ENCODE results near the gene TLN1.

TLN1 gene

DNA sequence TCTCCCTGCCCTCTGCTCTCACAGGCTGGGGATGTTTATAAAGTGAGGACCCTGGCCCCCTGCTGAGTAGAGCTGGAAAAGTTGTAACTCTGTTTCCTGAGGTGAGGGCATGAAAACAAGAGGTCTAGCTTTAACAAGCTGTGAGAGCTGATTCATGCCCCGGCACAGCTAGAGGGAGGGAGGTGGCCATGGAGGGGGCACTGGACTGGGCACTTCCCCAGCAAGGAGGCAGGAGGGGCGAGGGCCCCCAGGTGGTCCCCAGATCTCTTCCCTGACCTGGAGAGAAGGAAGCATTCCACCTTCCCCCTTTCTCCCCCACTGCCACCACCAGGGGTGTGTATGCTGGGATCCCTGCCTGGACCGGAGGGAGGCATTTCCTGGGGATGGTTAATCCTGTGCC, 22.3 kb upstream of the TLN1 start, which contains the start of gene MSMP:
Gene MSMP, minus strand, starts transcription at position 13 of the 400 bp plus-strand sequence. CDS start 147 bp downstream, outside the sequence.
- no peak for ATAC-seq

DNA sequence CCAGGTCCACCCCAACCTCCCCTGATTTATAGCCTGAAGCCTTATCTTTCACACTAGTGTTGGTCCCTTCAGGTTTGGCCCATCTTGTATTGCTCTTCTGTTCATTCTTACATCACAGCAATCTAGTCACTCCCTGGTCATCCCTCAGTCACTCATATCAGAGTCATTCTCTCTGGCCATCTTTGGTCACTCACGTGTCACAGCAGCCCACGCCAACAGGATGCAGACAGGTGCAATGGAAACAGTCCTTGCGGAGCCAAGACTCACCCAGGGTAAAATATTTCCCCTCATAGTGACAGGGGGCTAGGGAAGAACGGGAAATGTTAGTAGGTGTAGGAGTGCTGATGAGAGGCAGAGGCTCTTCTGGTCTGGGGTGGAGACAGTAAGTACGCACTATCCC, 21.5 kb upstream of the TLN1 start:
- ATAC-seq, result no peak

DNA sequence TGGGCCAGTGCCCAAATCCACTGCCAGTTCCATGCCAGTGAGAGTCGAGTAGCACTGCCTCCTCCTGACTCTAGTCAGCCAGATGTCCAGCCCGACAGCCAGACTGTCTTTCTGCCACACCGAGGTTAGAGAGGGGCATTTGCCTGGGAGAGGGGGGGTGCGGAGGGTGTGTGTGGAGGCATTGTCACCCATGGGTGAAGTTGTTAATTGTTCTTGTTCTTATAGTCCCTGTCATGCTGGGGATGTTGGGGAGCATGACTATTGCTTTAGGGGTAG, 18.2 kb upstream of the TLN1 start:
- no peak for ATAC-seq

DNA sequence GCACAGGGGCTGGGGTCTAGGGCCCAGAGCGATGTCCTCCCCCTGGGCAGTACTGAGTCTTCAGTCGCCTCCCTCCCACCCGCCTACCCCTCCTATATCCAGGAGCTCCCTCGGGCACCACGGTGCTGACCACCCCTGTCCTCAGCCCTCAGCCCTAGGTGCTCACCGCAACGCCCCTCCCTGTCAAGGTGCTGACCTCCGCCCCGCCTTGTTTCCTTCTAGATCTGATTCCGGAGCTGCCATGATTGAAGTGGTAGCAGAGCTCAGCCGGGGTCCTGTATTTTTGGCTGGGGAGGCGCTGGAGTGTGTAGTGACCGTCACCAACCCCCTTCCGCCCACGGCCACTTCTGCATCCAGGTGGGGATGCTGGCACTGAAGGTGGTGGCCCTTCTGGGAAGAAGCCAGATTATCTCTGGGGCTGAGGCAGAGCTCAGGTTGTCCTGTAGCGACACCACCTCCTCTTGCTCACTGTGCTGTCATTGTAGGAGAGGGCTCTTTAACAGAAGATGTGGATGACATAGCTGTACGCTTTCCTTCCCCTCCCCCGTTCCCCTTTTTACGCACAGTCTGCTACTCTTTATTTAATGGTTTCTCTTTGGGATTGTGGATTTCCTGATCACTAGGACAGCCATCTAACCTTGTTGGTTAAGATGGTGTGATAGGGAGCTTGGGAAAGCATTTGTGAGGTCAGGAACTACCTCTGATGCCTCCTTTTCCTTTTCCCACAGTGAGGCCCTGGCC, 17.7 kb upstream of the TLN1 start:
- ATAC-seq, result peak; percentile 48 to 54

DNA sequence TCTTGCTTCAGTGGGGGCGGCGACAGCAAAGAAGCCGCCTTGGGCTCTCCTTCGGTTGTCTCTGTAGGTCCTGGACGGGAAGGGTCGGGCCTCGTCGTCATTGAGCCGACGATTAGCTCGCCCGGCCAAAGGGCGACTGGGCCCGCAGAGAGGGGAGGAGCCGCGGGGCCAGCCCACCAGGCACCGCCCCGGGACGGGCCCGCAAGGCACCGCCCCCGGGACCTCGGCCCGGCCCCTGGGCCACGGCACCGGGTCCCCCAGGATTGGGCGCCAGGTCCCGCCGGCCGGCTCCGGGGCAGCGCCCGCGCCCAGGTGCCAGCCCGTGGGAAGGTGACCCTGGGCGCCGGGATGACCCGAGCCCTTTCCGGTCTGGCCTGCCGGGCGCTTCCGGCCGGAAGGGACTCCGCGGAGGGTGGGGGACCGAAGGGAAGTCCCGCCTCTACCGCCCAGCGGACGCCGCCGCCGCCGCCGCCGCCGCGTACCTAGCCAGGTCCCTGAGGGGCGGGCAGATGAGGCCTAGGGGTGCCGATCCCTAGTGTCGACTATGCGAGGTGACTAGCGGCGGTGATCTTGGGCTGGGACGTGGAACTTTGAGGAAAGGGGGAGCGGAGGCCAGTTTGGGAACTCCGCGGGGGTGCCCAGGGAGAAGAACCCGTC, 17.0 kb upstream of the TLN1 start, which contains the start of the genes GBA2 and RGP1:
Gene GBA2, minus strand, starts transcription at position 371 of the 657 bp plus-strand sequence. CDS start 524 bp downstream, outside the sequence.
Gene RGP1, plus strand, starts transcription at position 430 of the 657 bp plus-strand sequence. CDS start 469 bp downstream, outside the sequence.
- ATAC-seq, result peak; percentile 85 to 91

DNA sequence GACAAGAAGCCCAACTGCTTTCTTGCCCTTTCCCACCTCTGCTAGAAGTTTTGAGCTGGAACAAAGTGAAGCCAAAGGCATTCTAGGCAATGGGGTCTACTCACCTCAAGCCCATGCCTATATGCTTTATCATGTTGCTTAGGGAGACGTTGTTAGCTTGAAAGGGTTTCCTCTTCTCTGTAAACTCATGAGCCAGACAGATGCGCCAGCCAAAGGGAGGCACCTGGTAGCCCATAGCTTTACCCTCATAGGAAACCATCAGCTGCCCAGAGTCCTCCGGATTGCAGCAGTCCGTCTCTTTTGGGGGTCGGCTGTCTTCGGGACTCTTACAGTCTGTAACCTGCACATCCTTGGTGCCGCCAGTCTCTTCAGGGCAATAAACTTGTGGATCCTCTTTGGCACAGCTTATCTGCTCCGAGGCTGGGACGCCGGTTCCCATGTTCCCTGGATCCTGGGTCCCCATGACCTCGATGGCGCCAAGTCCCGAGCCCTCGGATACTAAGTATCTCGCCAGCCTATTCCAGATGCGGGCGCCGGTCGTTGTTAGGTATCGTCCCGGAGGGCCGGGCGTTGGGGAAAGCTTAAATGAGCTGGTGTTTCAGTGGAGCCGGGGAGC, 16.4 kb upstream of the TLN1 start:
- ATAC-seq, result no peak

DNA sequence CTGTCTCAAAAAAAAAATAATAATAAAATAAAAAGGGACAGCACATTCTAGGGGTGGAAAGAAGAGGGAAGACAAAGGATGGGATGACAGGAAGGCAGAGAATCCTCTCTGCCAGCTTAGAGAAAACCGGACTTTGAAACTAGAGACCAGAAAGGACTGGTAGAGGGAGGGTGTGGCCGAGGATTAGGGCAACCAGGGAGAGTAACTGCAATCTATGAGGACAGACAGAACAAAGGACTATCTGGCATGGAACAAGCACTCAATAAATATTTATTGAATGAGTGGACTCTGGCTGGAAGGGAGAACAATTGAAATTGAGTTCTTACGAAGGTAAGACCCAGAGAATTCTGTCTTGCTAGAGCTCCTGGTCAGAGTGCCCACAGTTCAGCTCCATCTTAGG, 14.6 kb upstream of the TLN1 start:
- no peak for ATAC-seq

DNA sequence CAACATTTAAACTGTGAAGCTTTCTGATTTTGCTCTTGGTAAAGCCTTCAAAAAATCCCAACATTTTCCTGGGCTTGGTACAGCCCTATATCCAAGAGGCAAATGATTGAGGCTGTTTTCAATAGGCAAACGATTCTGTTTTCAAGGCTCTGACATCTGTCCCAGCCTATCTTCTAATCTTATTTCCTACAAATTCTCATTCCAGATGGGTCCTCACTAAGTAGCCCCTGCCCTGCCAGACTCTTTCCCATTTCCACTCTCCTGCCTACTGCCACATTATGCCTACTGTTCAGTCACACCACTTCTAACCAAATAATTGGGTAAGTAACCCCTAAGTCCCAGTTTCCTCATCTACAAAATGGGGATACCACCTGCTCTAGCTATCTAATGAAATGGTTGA, 13.6 kb upstream of the TLN1 start:
- no peak for ATAC-seq

DNA sequence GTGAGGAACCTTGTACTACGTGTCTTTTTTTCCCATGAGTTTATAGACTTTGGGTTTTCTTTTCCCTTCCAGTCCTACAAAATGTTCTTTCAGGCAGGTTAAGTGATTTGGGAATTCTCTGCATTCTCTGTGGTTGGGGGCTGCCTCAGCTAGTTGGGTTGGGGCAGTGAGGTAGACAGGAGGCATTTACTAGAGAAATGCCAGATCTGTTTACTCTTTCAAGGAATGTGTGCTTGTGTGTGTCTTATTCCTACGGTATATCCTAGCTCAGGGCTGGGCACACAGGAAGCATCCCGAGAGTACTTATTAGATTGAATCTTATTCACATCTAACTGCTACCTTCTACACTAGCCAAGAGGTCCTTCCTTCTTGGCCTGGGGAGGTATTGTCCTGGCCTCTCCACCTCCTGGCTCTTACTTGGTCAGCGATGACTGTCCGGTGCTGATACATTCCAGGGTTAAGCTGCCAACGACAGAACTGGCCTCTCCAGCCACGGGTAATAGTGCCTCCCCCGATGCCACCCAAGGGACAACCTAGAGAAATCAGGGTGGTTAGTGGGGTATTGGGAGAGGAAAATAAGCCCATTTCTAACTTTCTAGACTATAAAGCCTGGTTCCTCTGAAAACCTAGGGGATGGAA, 12.0 kb upstream of the TLN1 start:
- no peak for ATAC-seq

DNA sequence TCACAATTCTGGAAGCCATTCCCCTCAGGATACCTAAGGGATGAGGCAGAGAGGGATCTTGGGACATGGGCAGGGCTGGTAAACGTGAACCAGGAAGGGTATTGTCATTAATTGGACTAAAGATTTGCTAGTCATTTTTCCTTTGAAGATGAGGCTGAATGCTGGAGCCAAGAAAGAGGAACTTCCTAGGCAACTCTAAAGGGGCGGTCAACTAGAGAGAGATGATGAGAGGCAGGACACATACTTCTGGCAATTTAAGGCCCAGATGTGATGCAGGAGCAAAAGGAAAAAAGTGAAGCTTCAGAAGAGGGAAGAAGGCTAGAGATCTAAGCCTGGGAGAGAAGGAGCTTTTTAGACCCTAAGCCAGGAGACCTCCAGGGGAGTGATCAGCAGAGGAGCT, 11.5 kb upstream of the TLN1 start:
- ATAC-seq, result no peak

DNA sequence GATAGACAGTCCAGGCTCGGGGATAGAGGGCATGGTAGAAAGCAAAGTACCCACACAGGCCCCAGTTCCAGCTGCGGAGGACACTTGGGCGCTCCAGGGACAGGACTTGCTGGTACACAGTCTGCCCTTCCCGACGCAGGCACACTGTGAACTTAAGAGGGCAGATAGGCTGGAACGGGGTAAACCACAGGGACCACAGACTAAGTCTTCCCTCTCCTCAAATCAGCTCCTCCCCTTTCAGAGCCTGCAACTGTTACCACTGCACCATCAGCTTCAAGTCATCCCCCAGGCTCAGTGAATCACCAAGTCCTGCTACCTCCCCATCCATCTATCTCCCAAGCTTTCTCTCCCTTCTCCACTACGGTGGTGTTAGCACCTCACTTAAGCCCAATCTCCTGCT, 9.7 kb upstream of the TLN1 start:
- ATAC-seq, result no peak

DNA sequence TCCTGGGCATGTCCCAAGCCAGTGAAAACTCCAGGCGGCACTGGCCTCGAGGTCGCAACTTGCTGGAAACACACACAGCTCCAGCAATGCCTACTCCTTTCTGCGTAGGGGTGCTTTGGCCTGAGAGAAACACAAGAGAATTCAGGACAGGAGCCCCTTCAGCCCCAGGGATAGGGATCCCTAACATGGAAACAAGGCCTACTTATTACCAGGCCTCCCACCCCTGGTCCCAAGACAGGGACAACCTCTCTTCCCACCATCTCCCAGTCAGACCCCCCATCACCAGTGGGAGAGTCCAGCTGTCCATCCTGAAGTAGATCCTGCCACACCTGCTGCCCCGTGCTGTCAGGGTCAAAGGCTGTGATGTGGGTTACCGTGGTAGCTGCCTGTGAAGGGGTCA, 8.2 kb upstream of the TLN1 start:
- ATAC-seq, result no peak

DNA sequence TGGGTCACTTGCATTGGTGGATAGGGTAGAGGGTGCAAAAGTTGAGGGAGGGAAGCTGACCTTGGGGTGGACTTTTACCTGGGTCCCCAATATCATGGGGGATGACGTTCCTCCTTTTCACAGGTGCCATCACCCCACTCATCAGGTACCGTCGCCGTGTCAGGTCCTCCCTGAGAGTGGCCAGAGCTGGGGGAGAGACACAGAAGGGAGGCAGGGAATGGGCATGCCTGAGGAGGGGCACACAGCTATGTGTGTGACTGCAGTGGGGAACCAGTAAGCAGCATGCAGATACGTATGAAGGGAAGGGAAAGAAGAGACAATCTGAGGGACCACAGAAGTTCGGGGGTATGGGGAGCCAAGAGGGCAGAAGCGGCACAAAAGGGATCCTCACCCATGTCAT, 6.9 kb upstream of the TLN1 start:
- no peak for ATAC-seq

DNA sequence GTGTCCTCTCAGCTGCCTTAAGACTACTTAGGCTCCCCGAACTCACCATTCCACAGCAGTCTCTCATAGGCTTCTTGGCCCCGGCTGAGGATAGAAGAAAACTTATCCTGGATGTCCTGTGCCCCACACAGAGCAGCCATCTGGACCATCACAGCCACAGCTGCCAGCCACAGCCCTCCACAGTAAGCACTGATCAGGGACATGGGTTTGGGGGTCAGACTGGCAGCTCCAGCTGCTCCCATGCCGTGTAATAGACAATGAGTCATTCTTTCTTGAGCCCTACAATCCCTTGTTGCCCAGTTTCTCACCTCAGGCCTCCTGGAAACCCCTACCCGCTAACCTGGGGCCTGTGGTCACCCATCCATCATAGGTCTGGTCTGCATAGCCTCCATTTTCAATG, 6.2 kb upstream of the TLN1 start:
- ATAC-seq, result no peak

DNA sequence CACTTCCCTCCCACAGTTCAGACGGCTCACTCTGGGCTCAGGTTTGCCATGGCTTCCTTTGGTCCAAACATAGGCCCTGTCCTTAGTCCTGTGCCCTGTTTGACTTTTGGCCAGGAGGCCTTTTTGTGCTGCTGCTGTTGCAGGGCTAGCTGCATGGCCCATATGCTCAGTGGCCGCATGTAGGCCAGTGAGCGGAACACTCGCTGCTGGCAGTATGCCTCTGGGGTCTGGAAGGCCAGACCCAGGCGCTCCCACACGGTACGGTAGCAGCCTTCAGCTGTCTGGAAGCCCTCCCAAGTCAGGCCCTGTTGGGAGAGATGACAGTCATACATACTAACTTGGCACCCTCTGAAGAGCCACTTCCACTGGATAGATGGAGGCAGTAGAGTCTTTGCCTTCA, 5.1 kb upstream of the TLN1 start:
- no peak for ATAC-seq

DNA sequence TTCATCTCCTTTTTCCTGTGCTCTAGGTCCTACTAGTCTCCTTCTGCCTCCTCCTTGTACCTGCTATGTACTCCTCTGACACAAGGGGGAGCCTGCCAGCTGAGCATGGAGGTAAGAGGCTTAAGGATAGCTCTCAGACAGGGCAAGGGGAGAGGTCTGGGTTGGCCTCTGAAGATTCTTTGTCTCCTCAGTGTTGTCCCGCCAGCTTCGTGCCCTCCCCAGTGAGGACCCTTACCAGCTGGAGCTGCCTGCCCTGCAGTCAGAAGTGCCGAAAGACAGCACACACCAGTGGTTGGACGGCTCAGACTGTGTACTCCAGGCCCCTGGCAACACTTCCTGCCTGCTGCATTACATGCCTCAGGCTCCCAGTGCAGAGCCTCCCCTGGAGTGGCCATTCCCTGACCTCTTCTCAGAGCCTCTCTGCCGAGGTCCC, 4.2 kb upstream of the TLN1 start:
- no peak for ATAC-seq

DNA sequence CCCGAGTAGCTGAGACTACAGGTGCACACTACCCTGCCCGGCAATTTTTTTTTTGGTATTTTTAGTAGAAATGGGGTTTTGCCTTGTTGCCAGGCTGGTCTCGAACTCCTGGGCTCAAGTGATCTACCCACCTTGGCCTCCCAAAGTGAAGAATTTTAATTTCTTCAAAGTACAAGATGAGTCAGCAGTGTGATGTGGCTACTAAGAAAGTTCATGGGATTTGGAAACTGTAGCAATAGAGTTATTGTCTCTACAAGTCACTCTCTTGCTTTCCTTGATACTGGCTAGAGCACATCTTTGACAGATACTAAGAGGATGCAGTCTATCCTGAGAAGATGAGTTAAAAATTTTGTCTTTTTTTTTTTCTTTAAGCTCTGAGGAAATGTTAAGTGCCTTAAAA, 2.1 kb upstream of the TLN1 start:
- no peak for ATAC-seq

DNA sequence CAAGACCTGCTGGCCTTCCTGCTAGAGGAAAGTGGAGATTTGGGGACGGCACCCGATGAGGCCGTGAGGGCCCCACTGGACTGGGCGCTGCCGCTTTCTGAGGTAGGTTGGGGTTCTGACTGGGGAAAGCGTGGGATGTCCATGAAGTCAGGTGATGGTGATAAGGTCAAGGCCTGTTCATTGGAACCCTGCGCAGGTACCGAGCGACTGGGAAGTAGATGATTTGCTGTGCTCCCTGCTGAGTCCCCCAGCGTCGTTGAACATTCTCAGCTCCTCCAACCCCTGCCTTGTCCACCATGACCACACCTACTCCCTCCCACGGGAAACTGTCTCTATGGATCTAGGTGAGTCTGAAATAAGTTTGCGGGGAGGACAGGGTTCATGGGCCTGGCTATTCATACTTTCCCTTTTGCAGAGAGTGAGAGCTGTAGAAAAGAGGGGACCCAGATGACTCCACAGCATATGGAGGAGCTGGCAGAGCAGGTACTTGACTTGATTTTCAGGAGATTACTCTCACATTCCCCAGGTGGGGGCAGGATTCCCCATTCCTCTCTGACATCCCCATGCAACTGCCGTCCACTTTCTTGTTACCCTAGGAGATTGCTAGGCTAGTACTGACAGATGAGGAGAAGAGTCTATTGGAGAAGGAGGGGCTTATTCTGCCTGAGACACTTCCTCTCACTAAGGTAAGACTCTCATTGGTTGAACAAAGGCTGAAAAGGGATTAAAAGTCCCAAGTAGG, 976 bp upstream of the TLN1 start:
- ATAC-seq, result no peak

DNA sequence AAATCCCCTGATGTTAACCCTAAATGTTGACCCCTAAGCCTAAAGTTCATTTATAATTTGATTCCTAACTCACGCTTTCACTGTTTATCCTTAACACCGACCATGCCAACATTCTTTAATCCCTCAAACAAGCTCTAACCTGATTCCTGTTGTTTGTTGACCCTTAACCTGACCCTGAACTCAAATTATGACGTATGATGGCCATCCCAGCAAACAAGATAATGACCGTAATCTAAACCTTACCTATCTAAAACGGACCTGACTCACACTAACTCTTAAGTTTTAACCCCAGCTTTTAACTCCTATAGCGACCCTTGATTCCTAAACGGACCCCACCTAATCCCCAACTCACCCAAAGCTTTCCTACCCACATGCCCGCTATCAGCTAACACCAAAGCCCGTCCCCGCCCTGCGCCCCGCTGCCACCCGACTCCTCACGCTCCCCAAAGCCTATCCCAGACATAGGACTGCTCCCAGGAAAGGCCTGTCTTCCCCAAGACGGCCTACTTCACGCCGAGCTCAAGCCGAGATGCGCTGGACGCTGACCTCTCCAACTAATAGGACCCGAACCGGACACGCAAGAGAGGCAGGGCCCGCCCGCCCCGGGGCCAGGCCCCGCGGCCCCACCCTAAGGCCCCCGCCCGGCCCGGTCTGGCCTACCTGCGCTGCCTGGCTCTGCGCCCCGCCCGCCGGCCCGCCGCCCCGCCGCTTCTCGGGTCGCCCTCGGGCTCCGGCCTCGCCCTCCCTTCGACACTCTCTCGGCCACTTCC, 395 bp downstream of the TLN1 start:
- no peak for ATAC-seq

DNA sequence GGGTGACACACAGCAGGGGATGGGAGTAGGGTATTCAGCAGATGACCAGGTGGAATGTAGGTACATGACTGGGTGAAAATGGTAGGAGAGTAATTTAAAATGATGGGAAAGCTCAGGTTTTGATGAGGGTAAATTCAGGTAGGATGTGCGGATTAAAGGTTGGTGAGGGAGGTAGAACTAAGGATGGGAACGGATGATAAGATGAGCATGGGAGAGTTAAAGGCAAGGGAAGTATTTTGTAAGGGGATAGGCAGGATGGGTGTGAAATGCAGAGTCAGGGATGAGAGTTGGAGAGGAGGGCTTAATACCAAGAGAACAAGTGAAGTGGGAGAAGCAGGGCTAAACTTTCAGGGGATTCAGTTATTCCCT, 1.5 kb downstream of the TLN1 start:
- ATAC-seq, result no peak

DNA sequence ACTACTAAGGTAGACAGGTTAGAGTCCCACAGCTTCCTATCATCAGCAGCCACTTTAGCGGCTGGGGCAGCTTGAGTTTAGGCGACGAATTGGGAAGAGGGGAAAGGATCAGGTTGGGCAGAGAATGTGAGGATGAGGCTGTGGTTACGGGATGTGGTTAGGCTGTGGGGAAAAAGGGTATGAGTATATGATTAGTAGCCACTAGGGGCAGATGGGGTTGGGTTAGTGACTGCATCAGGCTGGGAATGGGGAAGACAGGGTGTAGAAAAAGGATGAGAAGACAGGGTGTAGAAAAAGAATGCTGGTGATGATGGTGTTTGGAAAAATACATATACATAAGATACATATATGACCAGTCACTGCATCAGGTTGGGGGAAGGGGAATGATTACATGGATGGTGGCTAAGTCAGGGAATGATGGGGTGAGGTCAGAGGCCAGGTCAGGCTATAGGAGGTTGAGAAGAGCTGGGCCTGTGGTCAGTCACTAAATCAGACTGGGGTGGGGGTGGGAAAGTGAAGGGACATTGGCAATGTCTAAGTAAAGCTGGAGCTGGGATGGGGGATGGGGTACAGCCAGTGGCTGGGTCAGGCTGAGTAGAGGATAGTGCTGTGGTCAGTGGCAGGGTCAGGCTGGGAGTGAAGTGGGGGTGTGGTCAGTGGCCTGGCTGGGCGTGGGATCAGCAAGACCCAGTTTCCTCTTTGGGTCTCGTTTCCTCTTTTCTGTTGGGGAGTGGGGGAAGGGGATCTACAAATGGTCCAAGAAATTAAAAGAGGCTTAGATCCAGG, 2.1 kb downstream of the TLN1 start:
- ATAC-seq, result no peak

All from activated CD4-positive, CD25-positive, alpha-beta regulatory T cell treated with anti-CD3 and anti-CD28 coated beads, Interleukin-2, amount 50 U/mL, for 24 hours (primary cell).